Right atrium auricular region (tissue), 2 donors: ENCODE results near the gene DGKH. TPM values are rescaled to one million over a fixed set of nuclear protein-coding genes. Genes with fewer than 3 reads are reported as not detected.

Experiments used
- DNase-seq: peaks from one replicate; pipeline ENCODE4 v3.0.0-alpha.2; 2019; ENCODE audit warnings: low spot score
- H3K27ac ChIP-seq, 2 donors: fragments of 200-600 bp; sonication (generic); 1 replicate in 1 of 2; 2 replicates in 1 of 2; pipeline ENCODE4 v1.5.1; 2016 to 2019
- H3K27me3 ChIP-seq, 2 donors: fragments of 200-600 bp; sonication (generic); one replicate each; pipeline versions ENCODE4 v1.5.1 to v1.6.0; 2017 to 2019
- H3K36me3 ChIP-seq: fragments of 200-600 bp; sonication (generic); one replicate; pipeline ENCODE4 v1.5.1; 2016
- H3K4me1 ChIP-seq, 2 donors: fragments of 200-600 bp; sonication (generic); one replicate each; pipeline versions ENCODE4 v1.5.1 to v1.6.0; 2017 to 2019
- H3K4me3 ChIP-seq, 2 donors: fragments of 200-600 bp; sonication (generic); 1 replicate in 1 of 2; 2 replicates in 1 of 2; pipeline ENCODE4 v1.5.1; 2017 to 2019; ENCODE audit warnings: mild to moderate bottlenecking in 1 of 2, moderate library complexity in 1 of 2
- H3K9me3 ChIP-seq, 2 donors: fragments of 200-600 bp; sonication (generic); one replicate each; pipeline ENCODE4 v1.5.1; 2019
- total RNA-seq, 2 donors: library from RNA; depleted of rRNA; stranded (reverse); fragments of >200 nt; gene quantifications; one replicate each; pipeline ENCODE4 v1.1.0, GENCODE V29; 2016
- TF ChIP-seq, protein P1 (sequence below), 2 donors: fragments of 200-600 bp; sonication (generic); IDR thresholded peaks; one replicate each; pipeline ENCODE4 v1.5.1; 2019; ENCODE audit warnings: antibody characterized with exemption in 2 of 2

Gene DGKH
- total RNA-seq, 2 donors from 2014 or later = 4.1 to 6.6 TPM

GRCh38 chr13:42228527-42228926, 180.1 kb downstream of the DGKH start:
- H3K27ac ChIP-seq = no peak overlapping the region
- H3K4me3 ChIP-seq = no peak overlapping the region
- no peaks in the 10 kb centered on the region for H3K4me1 ChIP-seq
- TF ChIP-seq, protein P1, sequence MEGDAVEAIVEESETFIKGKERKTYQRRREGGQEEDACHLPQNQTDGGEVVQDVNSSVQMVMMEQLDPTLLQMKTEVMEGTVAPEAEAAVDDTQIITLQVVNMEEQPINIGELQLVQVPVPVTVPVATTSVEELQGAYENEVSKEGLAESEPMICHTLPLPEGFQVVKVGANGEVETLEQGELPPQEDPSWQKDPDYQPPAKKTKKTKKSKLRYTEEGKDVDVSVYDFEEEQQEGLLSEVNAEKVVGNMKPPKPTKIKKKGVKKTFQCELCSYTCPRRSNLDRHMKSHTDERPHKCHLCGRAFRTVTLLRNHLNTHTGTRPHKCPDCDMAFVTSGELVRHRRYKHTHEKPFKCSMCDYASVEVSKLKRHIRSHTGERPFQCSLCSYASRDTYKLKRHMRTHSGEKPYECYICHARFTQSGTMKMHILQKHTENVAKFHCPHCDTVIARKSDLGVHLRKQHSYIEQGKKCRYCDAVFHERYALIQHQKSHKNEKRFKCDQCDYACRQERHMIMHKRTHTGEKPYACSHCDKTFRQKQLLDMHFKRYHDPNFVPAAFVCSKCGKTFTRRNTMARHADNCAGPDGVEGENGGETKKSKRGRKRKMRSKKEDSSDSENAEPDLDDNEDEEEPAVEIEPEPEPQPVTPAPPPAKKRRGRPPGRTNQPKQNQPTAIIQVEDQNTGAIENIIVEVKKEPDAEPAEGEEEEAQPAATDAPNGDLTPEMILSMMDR (IDR thresholded peaks at IDR 0.05) = no peak
- no peaks in the 10 kb centered on the region for H3K27me3 ChIP-seq
- no peak for DNase-seq
- no peaks in the 10 kb centered on the region for H3K9me3 ChIP-seq
- no peaks in the 10 kb centered on the region for H3K36me3 ChIP-seq

DNA sequence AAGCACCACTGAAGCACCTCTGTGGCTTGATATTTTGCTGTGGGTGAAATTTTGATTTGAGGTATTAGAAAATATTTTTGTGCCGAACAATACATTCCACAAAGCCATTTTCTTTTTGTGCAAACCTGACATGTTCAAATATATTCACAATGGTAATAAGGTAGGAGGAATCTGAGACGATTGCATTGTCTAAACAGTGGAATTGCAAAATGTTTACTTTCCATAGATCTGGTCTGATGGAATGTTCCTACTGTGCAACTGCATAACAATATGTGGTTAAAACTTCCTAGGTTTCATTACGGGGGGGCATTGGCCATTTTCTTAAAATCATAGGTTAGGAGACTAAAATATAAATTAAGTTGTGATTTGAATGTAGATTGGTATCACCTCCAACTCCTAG, 180.8 kb downstream of the DGKH start:
- no peak for DNase-seq
- TF ChIP-seq, protein P1 (IDR thresholded peaks at IDR 0.05) = no peak
- H3K4me3 ChIP-seq = no peak overlapping the region
- H3K9me3 ChIP-seq = no peaks in the 10 kb centered on the region
- no peaks in the 10 kb centered on the region for H3K27me3 ChIP-seq
- H3K36me3 ChIP-seq = no peaks in the 10 kb centered on the region
- no peak overlapping the region for H3K27ac ChIP-seq
- no peaks in the 10 kb centered on the region for H3K4me1 ChIP-seq

- Histone ChIP-seq H3K4me1 (no peaks in the 10 kb centered on the region), H3K27me3 (no peaks in the 10 kb centered on the region), H3K27ac (no peak overlapping the region), H3K4me3 (no peak overlapping the region), H3K36me3 (no peaks in the 10 kb centered on the region), H3K9me3 (no peaks in the 10 kb centered on the region)
- DNase-seq = no peak
- TF ChIP-seq, protein P1 (IDR thresholded peaks at IDR 0.05) = no peak
Measured at GRCh38 chr13:42232671-42233070, 184.2 kb downstream of the DGKH start.

DNA sequence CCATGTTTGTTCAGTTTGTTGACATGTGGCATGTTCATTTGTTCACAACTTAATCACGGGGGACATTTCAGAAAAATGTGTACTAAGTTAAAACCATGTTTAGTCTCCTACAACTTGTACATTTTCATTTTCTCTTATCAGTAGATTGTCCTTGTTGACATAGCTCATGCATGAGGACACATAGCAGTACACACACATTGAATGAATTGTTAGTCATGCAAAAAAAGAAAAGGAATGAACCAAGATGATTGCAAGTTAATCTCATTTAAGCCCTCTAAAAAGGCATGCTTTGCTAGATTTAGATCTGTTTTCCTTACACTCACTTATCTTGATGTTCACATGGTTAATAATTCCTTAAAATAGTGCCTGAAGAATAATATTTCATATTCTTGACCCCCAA, 185.3 kb downstream of the DGKH start:
- H3K4me3 ChIP-seq = no peak overlapping the region
- no peaks in the 10 kb centered on the region for H3K4me1 ChIP-seq
- H3K27ac ChIP-seq = no peak overlapping the region
- TF ChIP-seq, protein P1 (IDR thresholded peaks at IDR 0.05) = no peak
- H3K9me3 ChIP-seq = no peaks in the 10 kb centered on the region
- no peaks in the 10 kb centered on the region for H3K36me3 ChIP-seq
- DNase-seq = no peak
- no peaks in the 10 kb centered on the region for H3K27me3 ChIP-seq

GRCh38 chr13:42239161-42239560, 190.7 kb downstream of the DGKH start:
- TF ChIP-seq, protein P1 (IDR thresholded peaks at IDR 0.05) = no peak
- H3K9me3 ChIP-seq = no peaks in the 10 kb centered on the region
- H3K4me1 ChIP-seq = no peaks in the 10 kb centered on the region
- no peak overlapping the region for H3K27ac ChIP-seq
- no peaks in the 10 kb centered on the region for H3K36me3 ChIP-seq
- no peak overlapping the region for H3K4me3 ChIP-seq
- H3K27me3 ChIP-seq = no peaks in the 10 kb centered on the region
- no peak for DNase-seq

GRCh38 chr13:42239644-42240043, 191.2 kb downstream of the DGKH start:
- no peaks in the 10 kb centered on the region for H3K36me3 ChIP-seq
- H3K27ac ChIP-seq = no peak overlapping the region
- no peaks in the 10 kb centered on the region for H3K4me1 ChIP-seq
- no peaks in the 10 kb centered on the region for H3K27me3 ChIP-seq
- no peaks in the 10 kb centered on the region for H3K9me3 ChIP-seq
- TF ChIP-seq, protein P1 (IDR thresholded peaks at IDR 0.05) = no peak
- no peak overlapping the region for H3K4me3 ChIP-seq
- DNase-seq = no peak
